Activated CD4-positive, alpha-beta T cell treated with anti-CD3 and anti-CD28 coated beads, Interleukin-2, amount 50 U/mL, for 1 hour (primary cell): ENCODE measurements around the gene OR6C76.

Experiments
- DNase-seq: peaks from one replicate; pipeline ENCODE4 v3.0.0-alpha.2; 2020

OR6C76 gene

GRCh38 chr12:55470088-55470829, 44.2 kb downstream of the OR6C76 start, which contains the start of gene OR6C70:
Gene OR6C70 (minus strand): TSS chr12:55470138. CDS start chr12:55470138, 0 bp downstream.
- no peak for DNase-seq

GRCh38 chr12:55472264-55472663, 46.2 kb downstream of the OR6C76 start:
- no peak for DNase-seq
